Retinal pigment epithelial cell (primary cell): Measurements from ENCODE around the gene UBE2I.
"Not testable (repeated sequence)": the region's sequence is repeated elsewhere in the genome, so short reads cannot be mapped to it uniquely, and the experiment has no call there.

ENCODE experiments used
- DNase-seq: peaks from one replicate; pipeline ENCODE4 v3.0.0-alpha.2; 2010; ENCODE audit warnings: low read depth
- H3K4me3 ChIP-seq: 2 replicates; pipeline ENCODE4 v1.5.1; 2011; ENCODE audit warnings: mild to moderate bottlenecking, low read length, control low read depth, moderate library complexity
- TF ChIP-seq, protein P1 (sequence below): conservative IDR thresholded peaks from 2 replicates; pipeline ENCODE4 v1.5.1; 2011; ENCODE audit warnings: low read depth, low read length, control low read depth, inconsistent platforms

Gene UBE2I

DNA sequence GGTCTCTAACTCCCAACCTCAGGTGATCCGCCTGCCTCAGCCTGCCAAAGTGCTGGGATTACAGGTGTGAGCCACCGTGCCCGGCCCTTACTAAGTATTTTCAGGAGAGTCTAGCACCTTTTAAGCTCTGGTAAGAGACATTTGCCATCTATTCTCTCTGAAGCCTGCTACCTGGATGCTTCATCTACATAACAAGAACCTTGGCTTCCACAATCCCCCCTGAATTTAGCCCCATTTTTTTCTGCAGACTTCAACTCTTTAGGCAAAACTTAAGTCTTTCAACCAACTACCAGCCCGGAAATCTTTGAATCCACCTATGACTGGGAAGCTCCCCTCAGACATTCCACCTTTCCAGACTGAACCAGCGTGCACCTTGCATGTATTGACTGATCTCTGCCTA lies 14.0 kb upstream of the UBE2I start:
- H3K4me3 ChIP-seq = no peak overlapping the region
- DNase-seq = no peak
- TF ChIP-seq, protein P1, sequence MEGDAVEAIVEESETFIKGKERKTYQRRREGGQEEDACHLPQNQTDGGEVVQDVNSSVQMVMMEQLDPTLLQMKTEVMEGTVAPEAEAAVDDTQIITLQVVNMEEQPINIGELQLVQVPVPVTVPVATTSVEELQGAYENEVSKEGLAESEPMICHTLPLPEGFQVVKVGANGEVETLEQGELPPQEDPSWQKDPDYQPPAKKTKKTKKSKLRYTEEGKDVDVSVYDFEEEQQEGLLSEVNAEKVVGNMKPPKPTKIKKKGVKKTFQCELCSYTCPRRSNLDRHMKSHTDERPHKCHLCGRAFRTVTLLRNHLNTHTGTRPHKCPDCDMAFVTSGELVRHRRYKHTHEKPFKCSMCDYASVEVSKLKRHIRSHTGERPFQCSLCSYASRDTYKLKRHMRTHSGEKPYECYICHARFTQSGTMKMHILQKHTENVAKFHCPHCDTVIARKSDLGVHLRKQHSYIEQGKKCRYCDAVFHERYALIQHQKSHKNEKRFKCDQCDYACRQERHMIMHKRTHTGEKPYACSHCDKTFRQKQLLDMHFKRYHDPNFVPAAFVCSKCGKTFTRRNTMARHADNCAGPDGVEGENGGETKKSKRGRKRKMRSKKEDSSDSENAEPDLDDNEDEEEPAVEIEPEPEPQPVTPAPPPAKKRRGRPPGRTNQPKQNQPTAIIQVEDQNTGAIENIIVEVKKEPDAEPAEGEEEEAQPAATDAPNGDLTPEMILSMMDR = no peak

DNA sequence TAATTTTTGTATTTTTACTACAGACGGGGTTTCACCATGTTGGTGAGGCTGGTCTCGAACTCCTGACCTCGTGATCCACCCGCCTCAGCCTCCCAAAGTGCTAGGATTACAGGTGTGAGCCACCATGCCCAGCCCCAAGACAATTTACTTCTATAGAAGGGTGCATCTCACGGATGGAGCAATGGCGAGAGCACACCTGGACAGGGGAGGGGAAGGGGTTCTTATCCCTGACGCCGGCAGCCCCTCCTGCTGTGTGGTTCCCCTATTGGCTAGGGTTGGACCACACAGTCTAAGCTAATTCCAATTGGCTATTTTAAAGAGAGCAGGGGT lies 12.8 kb upstream of the UBE2I start:
- not testable (repeated sequence) for H3K4me3 ChIP-seq, DNase-seq

- peak; percentile 51 for DNase-seq
- TF ChIP-seq, protein P1 = no peak
- no peak overlapping the region for H3K4me3 ChIP-seq
These were observed 12.3 kb upstream of the UBE2I start for GRCh38 chr16:1297018-1297696.

DNA sequence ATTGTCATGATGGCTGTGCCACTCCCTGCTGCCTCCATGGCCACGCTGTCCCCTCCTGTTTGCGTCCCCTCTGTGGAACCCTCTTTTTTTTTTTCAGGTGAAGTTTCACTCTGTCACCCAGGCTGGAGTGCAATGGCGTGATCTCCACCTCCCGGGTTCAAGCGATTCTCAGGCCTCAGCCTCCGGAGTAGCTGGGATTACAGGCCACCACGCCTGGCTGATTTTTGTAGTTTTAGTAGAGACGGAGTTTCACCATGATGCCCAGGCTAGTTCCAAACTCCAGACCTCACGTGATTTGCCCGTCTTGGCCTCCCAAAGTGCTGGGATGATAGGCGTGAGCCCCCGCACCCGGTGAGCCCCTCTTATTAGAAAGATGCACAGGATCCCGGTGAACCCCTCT lies 11.0 kb upstream of the UBE2I start:
- no peak overlapping the region for H3K4me3 ChIP-seq
- TF ChIP-seq, protein P1 = no peak
- DNase-seq = no peak

DNA sequence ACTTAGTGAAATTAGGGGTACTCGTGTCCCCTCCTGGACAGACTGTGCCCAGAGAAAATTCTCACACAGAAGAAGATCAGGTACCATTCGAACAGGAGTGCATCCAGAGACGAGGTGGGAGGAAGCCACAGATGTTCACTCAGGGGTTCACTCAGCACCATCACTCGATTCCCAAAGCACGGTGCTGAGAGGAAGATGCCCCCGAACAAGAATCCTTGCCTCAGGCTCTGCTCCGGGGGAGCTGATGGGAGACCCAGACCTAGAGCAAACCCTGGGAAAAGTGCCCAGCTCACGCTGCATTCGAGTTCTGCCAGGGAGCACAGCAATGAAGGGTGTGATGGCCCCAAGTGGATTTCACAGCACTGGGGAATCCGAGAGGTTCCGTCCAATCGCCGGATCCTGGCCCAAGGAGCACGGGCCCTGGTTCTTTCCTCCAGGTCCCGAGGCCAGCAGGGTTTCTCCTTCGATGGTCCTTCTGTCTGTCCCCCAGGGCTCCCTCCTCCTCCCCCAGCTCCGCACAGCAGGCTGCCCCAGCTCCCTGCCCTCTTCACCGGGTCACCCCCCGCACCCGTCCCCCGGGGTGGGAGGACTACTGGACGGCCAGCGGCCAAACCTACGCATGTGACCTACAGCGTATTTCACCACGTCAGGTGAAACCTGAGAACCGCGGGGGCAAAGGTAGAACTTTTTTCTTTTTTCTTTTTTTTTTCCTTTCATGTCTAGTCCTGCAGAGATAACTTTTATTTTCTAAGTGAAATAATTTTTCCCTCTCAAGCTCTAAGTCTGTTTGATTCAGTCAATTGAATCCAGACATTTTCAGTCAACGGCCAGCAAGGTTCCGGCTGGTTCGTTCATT lies 10.2 kb upstream of the UBE2I start:
- DNase-seq = no peak
- TF ChIP-seq, protein P1 = no peak
- H3K4me3 ChIP-seq = no peak overlapping the region

DNA sequence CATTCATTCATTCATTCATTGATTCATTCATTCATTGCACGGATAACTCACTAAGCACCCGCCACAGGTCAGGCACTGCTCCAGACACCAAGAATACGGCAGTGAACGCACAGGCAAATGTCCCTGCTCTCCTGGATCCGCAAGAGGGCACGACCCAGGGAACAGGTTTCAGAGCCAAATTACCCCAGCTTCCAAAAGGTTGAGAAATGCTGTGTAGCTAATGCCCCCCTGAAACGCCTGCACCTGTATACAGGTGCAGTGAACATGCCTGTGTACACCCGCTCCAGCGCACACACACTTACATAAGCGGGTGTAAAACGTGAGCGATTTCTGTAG lies 9.6 kb upstream of the UBE2I start:
- H3K4me3 ChIP-seq = no peak overlapping the region
- TF ChIP-seq, protein P1 = no peak
- DNase-seq = no peak

DNA sequence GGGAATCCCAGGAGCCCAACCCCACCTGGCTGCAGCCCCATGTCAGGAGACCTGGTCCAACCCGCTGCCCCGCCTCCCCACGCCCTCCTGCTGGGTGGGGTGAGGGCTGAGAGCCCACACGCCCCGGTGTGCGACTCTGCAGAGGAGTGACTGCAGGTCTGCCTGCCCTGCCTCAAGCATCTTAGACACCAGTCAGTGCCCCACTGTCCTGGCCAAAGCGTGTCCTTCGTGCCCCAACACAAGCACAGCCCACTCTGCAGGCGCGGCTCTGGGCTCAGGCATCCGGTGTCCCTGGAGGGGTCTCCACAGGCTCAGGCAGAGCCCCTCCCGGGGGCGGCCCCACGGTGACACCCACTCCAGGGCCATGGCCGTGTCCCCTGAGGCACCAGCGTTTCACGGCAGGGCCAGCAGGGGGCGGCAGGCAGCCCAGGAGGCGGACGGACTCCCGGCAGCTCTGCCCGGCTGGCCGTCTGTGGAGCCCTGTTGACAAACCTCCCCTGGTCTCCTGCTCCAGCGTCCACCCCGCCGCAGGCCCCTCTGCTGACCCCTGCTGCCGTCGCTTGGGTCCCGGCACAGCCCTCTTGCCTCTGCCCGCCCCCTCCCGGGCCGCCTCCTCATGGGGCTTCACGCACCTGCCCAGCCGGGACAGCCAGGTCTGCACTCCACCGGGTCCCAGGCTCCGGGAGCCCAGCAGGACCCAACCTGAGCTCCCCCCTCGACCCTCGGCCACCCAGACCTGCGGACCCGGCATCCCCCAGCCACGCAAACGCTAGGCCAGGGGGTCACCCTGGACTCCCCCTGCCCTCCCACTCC lies 8.6 kb upstream of the UBE2I start:
- TF ChIP-seq, protein P1 = peak; percentile 87
- no peak overlapping the region for H3K4me3 ChIP-seq
- no peak for DNase-seq
